Heart left ventricle (tissue), 13 donors: ENCODE results near the gene CRYBG1.

Experiments used
- POLR2A ChIP-seq, 2 donors: fragments of 450-650 bp; IDR thresholded peaks; one replicate each; pipeline ENCODE4 v1.6.1; 2017; ENCODE audit warnings: antibody characterized with exemption in 2 of 2, mild to moderate bottlenecking in 2 of 2, moderate library complexity in 2 of 2
- TF ChIP-seq, protein P1 (sequence below), 12 donors: fragments of 200-600 bp; sonication (generic) in 4 of 12; IDR thresholded peaks; one replicate each; pipeline versions ENCODE4 v1.5.0 to v1.8.0; 2018 to 2022; ENCODE audit warnings: antibody characterized with exemption in 12 of 12, mild to moderate bottlenecking in 5 of 12
- donor health status: ischemic (EF 13 %, LVEDD 7.1; RV severe dilation, severe dysfunction).
- donor health status: DM: no; HTN: yes; CAD: no.
- donor health status: DM: no; HTN: no; CAD: no.
- donor health status: ischemic (EF 25% LVEDD 6.9; RV normal size, moderate dysfunction).
- donor health status: ischemic (EF 25% LVEDD 5.7; RV mildly dilated, moderate dysfunction).
- donor health status: ischemic (EF 35%, LVEDD 5.7; RV mildly dilated, moderate dysfunction).
- donor health status: nonischemic (EF 11% LVEDD 7.7; RV severe dilation, severe dysfunction).
- donor health status: DM: yes; HTN: yes; CAD: no.
- donor health status: PGD.
- donor health status: ischemic (EF 29% LVEDD 5.4; RV normal size, mild dysfunction).
- donor health status: nonischemic (EF 23%, LVEDD 6.1; RV moderate dilation, normal function).

DNA sequence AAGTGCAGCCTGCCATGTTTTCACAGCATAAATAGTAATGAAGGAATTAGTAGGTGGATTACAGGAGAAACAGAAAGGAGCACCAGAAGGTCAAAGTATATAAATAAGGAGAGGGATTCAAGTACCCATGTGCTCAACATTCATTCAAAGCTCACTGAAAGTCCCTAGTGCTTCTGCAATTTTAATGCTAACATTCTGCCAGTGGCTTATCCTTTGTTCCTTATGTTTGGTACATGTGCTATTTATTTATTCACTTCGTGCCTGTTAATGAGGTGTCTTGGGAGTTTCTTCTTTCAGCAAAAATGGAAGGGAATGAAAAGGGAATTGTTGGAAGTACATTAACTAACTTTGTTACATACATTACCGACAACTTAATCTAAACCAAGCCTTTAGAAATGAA lies 105.7 kb downstream of the CRYBG1 start:
- TF ChIP-seq, protein P1, sequence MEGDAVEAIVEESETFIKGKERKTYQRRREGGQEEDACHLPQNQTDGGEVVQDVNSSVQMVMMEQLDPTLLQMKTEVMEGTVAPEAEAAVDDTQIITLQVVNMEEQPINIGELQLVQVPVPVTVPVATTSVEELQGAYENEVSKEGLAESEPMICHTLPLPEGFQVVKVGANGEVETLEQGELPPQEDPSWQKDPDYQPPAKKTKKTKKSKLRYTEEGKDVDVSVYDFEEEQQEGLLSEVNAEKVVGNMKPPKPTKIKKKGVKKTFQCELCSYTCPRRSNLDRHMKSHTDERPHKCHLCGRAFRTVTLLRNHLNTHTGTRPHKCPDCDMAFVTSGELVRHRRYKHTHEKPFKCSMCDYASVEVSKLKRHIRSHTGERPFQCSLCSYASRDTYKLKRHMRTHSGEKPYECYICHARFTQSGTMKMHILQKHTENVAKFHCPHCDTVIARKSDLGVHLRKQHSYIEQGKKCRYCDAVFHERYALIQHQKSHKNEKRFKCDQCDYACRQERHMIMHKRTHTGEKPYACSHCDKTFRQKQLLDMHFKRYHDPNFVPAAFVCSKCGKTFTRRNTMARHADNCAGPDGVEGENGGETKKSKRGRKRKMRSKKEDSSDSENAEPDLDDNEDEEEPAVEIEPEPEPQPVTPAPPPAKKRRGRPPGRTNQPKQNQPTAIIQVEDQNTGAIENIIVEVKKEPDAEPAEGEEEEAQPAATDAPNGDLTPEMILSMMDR (IDR thresholded peaks at IDR 0.05), result no peak
- TF ChIP-seq POLR2A (IDR thresholded peaks at IDR 0.05), result no peak
